Fibroblast of mammary gland (primary cell): ENCODE results near the gene LYRM4.

Experiments used
- DNase-seq: peaks from one replicate; pipeline ENCODE4 v3.0.0-alpha.2; 2010; ENCODE audit warnings: low read depth
- H3K4me3 ChIP-seq: 2 replicates; pipeline ENCODE4 v1.5.1; 2011; ENCODE audit warnings: low read depth, mild to moderate bottlenecking, low read length, moderate library complexity; ENCODE audit not compliant: control insufficient read depth
- CTCF ChIP-seq: conservative IDR thresholded peaks from 2 replicates; pipeline ENCODE4 v1.5.1; 2011; ENCODE audit warnings: low read depth, low read length, inconsistent platforms; ENCODE audit not compliant: control insufficient read depth, insufficient read depth

Gene LYRM4

GRCh38 chr6:5153186-5153585 lies 107.6 kb downstream of the LYRM4 start:
- no peak for DNase-seq
- no peak overlapping the region for H3K4me3 ChIP-seq
- TF ChIP-seq CTCF, result no peak

DNA sequence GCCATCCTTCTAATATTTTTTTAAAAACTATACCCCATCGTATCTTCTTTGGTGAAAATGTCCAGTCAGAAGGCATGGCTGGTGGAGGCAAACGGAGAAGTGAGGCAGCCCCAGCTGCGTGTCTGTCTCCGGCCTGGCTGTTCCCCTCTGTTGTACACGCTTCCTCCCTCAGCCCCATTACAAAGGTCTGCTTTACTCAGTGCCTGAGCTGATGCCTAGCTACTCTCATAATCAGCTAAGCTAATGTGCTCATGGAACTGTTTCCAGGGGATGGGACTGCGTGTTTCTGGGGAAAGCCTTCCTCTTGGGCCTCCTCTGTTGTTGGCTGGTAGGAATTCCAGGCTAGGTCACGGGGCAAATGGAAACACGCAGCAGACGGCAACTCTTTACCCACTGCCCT lies 108.3 kb downstream of the LYRM4 start:
- no peak for DNase-seq
- no peak overlapping the region for H3K4me3 ChIP-seq
- no peak for TF ChIP-seq CTCF

- H3K4me3 ChIP-seq, result peak overlapping the region; percentile 2
- peak; percentile 91 for DNase-seq
- no peak for TF ChIP-seq CTCF
Observed at GRCh38 chr6:5151955-5152401, 108.8 kb downstream of the LYRM4 start.

DNA sequence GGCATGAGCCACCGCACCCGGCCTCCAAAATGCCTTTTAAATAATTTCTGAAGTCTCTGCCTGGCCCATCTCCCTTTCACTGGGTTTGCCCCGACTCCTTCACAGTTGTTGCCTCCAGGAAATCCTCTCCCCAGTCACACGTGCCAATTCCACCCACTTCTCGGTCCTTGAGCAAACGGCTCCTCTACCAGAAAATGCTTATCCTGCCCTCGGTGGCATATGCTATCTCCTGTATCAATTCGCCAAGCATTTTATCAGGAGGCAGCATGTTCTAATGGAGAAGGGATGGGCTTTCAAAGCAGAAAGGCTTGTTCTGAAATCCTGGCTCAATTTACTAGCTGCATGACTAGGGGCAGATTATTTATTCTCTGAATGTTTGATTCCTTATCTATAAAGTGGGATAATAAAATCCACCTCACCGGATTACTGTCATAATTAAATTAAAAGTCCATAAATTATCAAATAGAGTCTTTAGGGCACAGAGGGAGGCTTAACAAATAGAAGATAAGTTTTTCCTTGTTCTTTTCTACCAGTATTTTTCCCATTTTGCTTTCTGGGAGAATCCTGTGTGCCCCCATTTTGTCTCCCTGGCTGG lies 109.3 kb downstream of the LYRM4 start:
- DNase-seq, result peak; percentile 18
- no peak overlapping the region for H3K4me3 ChIP-seq
- no peak for TF ChIP-seq CTCF

DNA sequence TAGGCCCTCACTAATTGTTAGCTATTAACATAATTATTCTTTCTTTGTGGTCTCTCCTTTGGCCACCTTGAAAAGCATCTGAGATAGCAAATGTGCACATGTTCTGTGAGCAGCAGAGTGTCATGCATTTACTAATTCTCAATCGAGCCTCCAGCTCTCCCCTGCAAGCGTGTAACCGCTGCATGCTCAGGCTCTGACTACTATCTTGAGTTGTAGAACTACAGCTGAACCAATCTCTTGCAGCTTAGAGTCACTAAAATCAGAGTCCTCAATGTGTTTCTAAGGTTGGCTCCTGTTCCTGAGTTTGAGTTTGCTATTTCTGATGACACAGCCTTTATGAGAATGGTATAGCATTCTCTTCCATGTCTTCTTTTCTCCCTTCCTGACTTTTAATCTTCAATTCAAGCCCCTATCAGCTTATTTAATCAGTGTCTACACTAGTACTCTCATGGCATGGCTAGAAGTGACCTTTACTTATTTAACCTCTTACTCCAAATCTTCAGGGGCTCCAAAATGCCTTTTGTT lies 110.1 kb downstream of the LYRM4 start:
- no peak for DNase-seq
- H3K4me3 ChIP-seq, result no peak overlapping the region
- TF ChIP-seq CTCF, result no peak

GRCh38 chr6:5149891-5150290 lies 110.9 kb downstream of the LYRM4 start:
- no peak overlapping the region for H3K4me3 ChIP-seq
- DNase-seq, result no peak
- no peak for TF ChIP-seq CTCF
